MCF 10A (cell line): ENCODE measurements around the gene DYNLT4. TPM values are rescaled to one million over a fixed set of nuclear protein-coding genes. Genes with fewer than 3 reads are reported as not detected.

Source experiments
- BruUV-seq: library from RNA; stranded (reverse); fragments of 400-500 nt; replicated peaks from 2 replicates; lab custom pipeline; 2021; lab: Mats Ljungman, UMichigan
- CTCF ChIA-PET: fragments of 300-600 bp; sonication (Branson Sonifier 250); formaldehyde crosslinking; extraction: SDS; loops from one replicate; lab custom pipeline; 2021; ENCODE audit warnings: antibody characterized with exemption, inconsistent platforms; lab: Yijun Ruan, JAX
- POLR2A ChIA-PET: fragments of 300-600, 350-650 bp; sonication (Branson Sonifier 250); formaldehyde crosslinking; extraction: SDS; loops from one replicate; lab custom pipeline; 2020; ENCODE audit warnings: antibody characterized with exemption, inconsistent platforms; lab: Yijun Ruan, JAX
- DNase-seq: peaks from one replicate; pipeline ENCODE4 v3.0.0-alpha.2; 2018; ENCODE audit not compliant: unreplicated experiment
- H3K27ac Mint-ChIP-seq: one replicate; pipeline ENCODE4 v1.8.0; 2022; ENCODE audit warnings: mild to moderate bottlenecking, low read depth, mixed read lengths; ENCODE audit not compliant: unreplicated experiment
- H3K27me3 Mint-ChIP-seq: one replicate; pipeline ENCODE4 v1.8.0; 2022; ENCODE audit warnings: mixed read lengths; ENCODE audit not compliant: insufficient read depth, unreplicated experiment
- H3K36me3 Mint-ChIP-seq: one replicate; pipeline ENCODE4 v1.8.0; 2022; ENCODE audit warnings: mild to moderate bottlenecking, moderate library complexity, mixed read lengths; ENCODE audit not compliant: insufficient read depth, unreplicated experiment
- H3K4me1 Mint-ChIP-seq: one replicate; pipeline ENCODE4 v1.8.0; 2022; ENCODE audit warnings: mixed read lengths; ENCODE audit not compliant: insufficient read depth, unreplicated experiment
- H3K4me3 Mint-ChIP-seq: one replicate; pipeline ENCODE4 v1.8.0; 2022; ENCODE audit warnings: mild to moderate bottlenecking, moderate library complexity, mixed read lengths; ENCODE audit not compliant: unreplicated experiment
- H3K9me3 Mint-ChIP-seq: one replicate; pipeline ENCODE4 v1.8.0; 2022; ENCODE audit warnings: mixed read lengths; ENCODE audit not compliant: unreplicated experiment
- CTCF ChIP-seq: fragments of 200-600 bp; IDR thresholded peaks from one replicate; pipeline ENCODE4 v1.8.0; 2022; ENCODE audit warnings: antibody characterized with exemption, mild to moderate bottlenecking; ENCODE audit not compliant: unreplicated experiment
- intact Hi-C: fragments of 100-400 bp; cut with micrococcal nuclease; formaldehyde crosslinking; loops from 2 replicates; pipeline ENCODE4 v1.14.1; 2022
- total RNA-seq: library from RNA; stranded (reverse); gene quantifications from 2 replicates; pipeline ENCODE4 v1.2.3, GENCODE V29; 2022

The DYNLT4 gene
- total RNA-seq, 1 experiment from 2014 or later = not detected

GRCh38 chr1:44828841-44829440 is 21.8 kb upstream of the DYNLT4 start:
- BruUV-seq = no TSS peak
- no peak overlapping the region for H3K27ac Mint-ChIP-seq
- no peaks in the 10 kb centered on the region for H3K9me3 Mint-ChIP-seq
- TF ChIP-seq CTCF = no peak
- intact Hi-C loops = no loop called here
- ChIA-PET CTCF (no interaction called here), POLR2A (no interaction called here)
- H3K27me3 Mint-ChIP-seq = no peaks in the 10 kb centered on the region
- H3K4me1 Mint-ChIP-seq = no peaks in the 10 kb centered on the region
- H3K36me3 Mint-ChIP-seq = no peaks in the 10 kb centered on the region
- DNase-seq = no peak
- H3K4me3 Mint-ChIP-seq = no peak overlapping the region

- Mint-ChIP-seq H3K27ac (no peak overlapping the region), H3K27me3 (no peaks in the 10 kb centered on the region), H3K9me3 (no peaks in the 10 kb centered on the region), H3K36me3 (no peaks in the 10 kb centered on the region), H3K4me3 (no peak overlapping the region), H3K4me1 (no peaks in the 10 kb centered on the region)
- ChIA-PET POLR2A (no interaction called here), CTCF (no interaction called here)
- intact Hi-C loops = no loop called here
- TF ChIP-seq CTCF = no peak
- no peak for DNase-seq
- no TSS peak for BruUV-seq
Observed at GRCh38 chr1:44828003-44828651, 21.0 kb upstream of the DYNLT4 start.

DNA sequence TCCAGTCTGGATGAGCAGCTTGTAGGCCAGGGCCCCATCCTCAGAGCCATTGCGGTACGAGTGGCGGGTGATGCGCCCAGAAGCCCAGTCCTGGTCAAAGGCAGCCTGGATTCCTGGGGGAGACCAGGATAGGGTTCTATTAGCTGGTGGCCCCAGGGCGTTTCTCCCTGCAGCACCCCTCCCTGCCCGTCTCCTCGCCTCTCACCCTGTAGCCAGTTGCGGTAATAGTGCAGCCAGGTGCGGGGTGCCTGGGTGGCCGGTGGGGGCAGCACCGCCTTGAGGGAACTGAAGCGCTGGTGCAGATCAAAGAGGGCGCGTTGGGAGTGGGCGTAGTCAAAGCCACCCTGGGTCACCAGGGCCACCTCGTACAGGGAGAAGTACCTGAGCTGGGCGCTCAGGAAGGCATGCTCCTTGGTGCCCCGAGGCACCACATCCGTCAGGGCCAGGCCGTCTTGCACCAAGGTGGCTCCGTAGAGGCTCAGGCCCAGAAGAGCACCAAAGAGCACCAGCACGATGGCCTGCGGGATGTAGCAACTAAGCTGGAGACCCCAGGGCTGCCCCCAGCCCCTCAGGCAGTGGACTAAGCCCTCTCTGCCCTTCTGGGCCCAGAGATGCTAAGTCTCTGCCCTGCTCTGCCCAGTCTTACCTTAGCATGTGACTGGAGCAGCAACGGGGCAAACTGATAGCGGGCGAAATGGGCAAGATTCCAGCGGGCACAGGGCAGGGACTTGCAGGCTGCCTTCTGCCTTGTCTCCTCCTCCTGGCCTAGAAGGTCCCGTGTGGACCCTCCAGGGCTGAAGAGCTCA is 20.2 kb upstream of the DYNLT4 start:
- H3K9me3 Mint-ChIP-seq = no peaks in the 10 kb centered on the region
- DNase-seq = no peak
- no peaks in the 10 kb centered on the region for H3K27me3 Mint-ChIP-seq
- intact Hi-C loops = no loop called here
- H3K36me3 Mint-ChIP-seq = peaks cover 6% of the 10 kb centered on the region
- ChIA-PET CTCF (interaction anchor here (0.6 to 1.6 kb wide), 4 partner anchors 10 to 664 kb away, joined by 3 read pairs; partner anchors contain the start of gene TESK2), POLR2A (interaction anchor here (0.8 kb wide), 1 partner anchor 52 kb away, joined by 3 read pairs; the partner anchor contains the start of gene RPS8)
- no peak overlapping the region for H3K4me3 Mint-ChIP-seq
- no TSS peak for BruUV-seq
- no peak overlapping the region for H3K27ac Mint-ChIP-seq
- TF ChIP-seq CTCF = no peak
- no peaks in the 10 kb centered on the region for H3K4me1 Mint-ChIP-seq
